Skeletal muscle satellite cell (primary cell): ENCODE measurements around the gene ECI1. TPM values are rescaled to one million over a fixed set of nuclear protein-coding genes. Genes with fewer than 3 reads are reported as not detected.

Experiments
- H3K27me3 ChIP-seq: 2 replicates; pipeline ENCODE4 v1.7.0; 2013; ENCODE audit warnings: low read length; ENCODE audit not compliant: control insufficient read depth, insufficient read depth
- H3K36me3 ChIP-seq: 2 replicates; pipeline ENCODE4 v1.7.0; 2013; ENCODE audit warnings: mild to moderate bottlenecking, control low read depth, low read length; ENCODE audit not compliant: insufficient read depth
- H3K4me1 ChIP-seq: 2 replicates; pipeline ENCODE4 v1.7.0; 2013; ENCODE audit warnings: low read length; ENCODE audit not compliant: control insufficient read depth, insufficient read depth
- H3K4me2 ChIP-seq: 2 replicates; pipeline ENCODE4 v1.7.0; 2013; ENCODE audit warnings: mild to moderate bottlenecking, low read length
- H3K4me3 ChIP-seq: 2 replicates; pipeline ENCODE4 v1.7.0; 2013; ENCODE audit warnings: low read length
- H3K9ac ChIP-seq: 2 replicates; pipeline ENCODE4 v1.7.0; 2013; ENCODE audit warnings: mild to moderate bottlenecking, low read depth, low read length, moderate library complexity
- H3K9me3 ChIP-seq: replicated peaks from 2 replicates; pipeline ENCODE4 v1.7.0; 2013; ENCODE audit warnings: mild to moderate bottlenecking, control low read depth, low read length
- small RNA-seq: library from RNA; depleted of rRNA; stranded (forward); fragments of <200 nt; gene quantifications from one replicate; pipeline ENCODE3, GENCODE V24; 2012

The ECI1 gene

GRCh38 chr16:2196162-2196980 is 55.0 kb downstream of the ECI1 start, which contains the start of gene CASKIN1:
TSS of gene CASKIN1 (minus strand) at chr16:2196605. CDS start at chr16:2196432, 173 bp downstream.
- Histone ChIP-seq H3K9ac (no peak within 1 kb of the TSS), H3K4me1 (no peaks in the 10 kb centered on the region), H3K36me3 (no peaks in the 10 kb centered on the region), H3K9me3 (no peaks in the 10 kb centered on the region), H3K4me2 (peak within 1 kb of the TSS; percentile 66), H3K27me3 (peaks cover 42% of the 10 kb centered on the region), H3K4me3 (peak within 1 kb of the TSS; percentile 57)

- Histone ChIP-seq H3K9me3 (no peaks in the 10 kb centered on the region), H3K4me3 (peak overlapping the region; percentile 57), H3K36me3 (no peaks in the 10 kb centered on the region), H3K4me2 (peak overlapping the region; percentile 66), H3K4me1 (no peaks in the 10 kb centered on the region), H3K27me3 (peaks cover 42% of the 10 kb centered on the region), H3K9ac (no peak overlapping the region)
Observed at GRCh38 chr16:2195322-2196161, 55.8 kb downstream of the ECI1 start.

GRCh38 chr16:2194852-2195321 is 56.5 kb downstream of the ECI1 start:
- Histone ChIP-seq H3K4me1 (no peaks in the 10 kb centered on the region), H3K27me3 (peaks cover 38% of the 10 kb centered on the region), H3K4me2 (no peak overlapping the region), H3K9ac (no peak overlapping the region), H3K9me3 (no peaks in the 10 kb centered on the region), H3K36me3 (no peaks in the 10 kb centered on the region), H3K4me3 (no peak overlapping the region)

- H3K9me3 ChIP-seq = no peaks in the 10 kb centered on the region
- no peaks in the 10 kb centered on the region for H3K36me3 ChIP-seq
- no peak overlapping the region for H3K4me3 ChIP-seq
- H3K4me2 ChIP-seq = no peak overlapping the region
- no peak overlapping the region for H3K9ac ChIP-seq
- no peaks in the 10 kb centered on the region for H3K4me1 ChIP-seq
- peaks cover 38% of the 10 kb centered on the region for H3K27me3 ChIP-seq
Observed at GRCh38 chr16:2194166-2194834, 57.1 kb downstream of the ECI1 start.

- Histone ChIP-seq H3K9ac (no peak overlapping the region), H3K27me3 (peaks cover 14% of the 10 kb centered on the region), H3K4me2 (no peak overlapping the region), H3K4me3 (no peak overlapping the region), H3K9me3 (no peaks in the 10 kb centered on the region), H3K36me3 (no peaks in the 10 kb centered on the region), H3K4me1 (no peaks in the 10 kb centered on the region)
Observed at GRCh38 chr16:2191446-2191706, 60.0 kb downstream of the ECI1 start.

- Histone ChIP-seq H3K4me1 (no peaks in the 10 kb centered on the region), H3K4me3 (no peak overlapping the region), H3K4me2 (no peak overlapping the region), H3K9me3 (no peaks in the 10 kb centered on the region), H3K36me3 (no peaks in the 10 kb centered on the region), H3K27me3 (peaks cover 13% of the 10 kb centered on the region), H3K9ac (no peak overlapping the region)
Observed at GRCh38 chr16:2190659-2191445, 60.5 kb downstream of the ECI1 start.

GRCh38 chr16:2190002-2190658 is 61.3 kb downstream of the ECI1 start:
- Histone ChIP-seq H3K4me2 (no peak overlapping the region), H3K27me3 (peaks cover 6% of the 10 kb centered on the region), H3K4me1 (no peaks in the 10 kb centered on the region), H3K36me3 (no peaks in the 10 kb centered on the region), H3K9me3 (no peaks in the 10 kb centered on the region), H3K4me3 (no peak overlapping the region), H3K9ac (no peak overlapping the region)

Small RNA genes lying within 50 kb of the gene (small RNA-seq; reads per million reads assigned to genes)
- gene MIR3677 = not detected
- gene MIR4717 = not detected
